IMR-90 (cell line): Measurements from ENCODE around the gene PRKCSH.

Experiments used
- BHLHE40 ChIP-seq: fragments of 150-350 bp; IDR thresholded peaks from 2 replicates; pipeline ENCODE4 v1.6.1; 2016; ENCODE audit warnings: mild to moderate bottlenecking, low read depth, low read length
- POLR2A ChIP-seq: IDR thresholded peaks from 2 replicates; pipeline ENCODE4 v1.6.1; 2012; ENCODE audit warnings: mild to moderate bottlenecking, low read depth, low read length
- RAD21 ChIP-seq: IDR thresholded peaks from 2 replicates; pipeline ENCODE4 v1.6.1; 2012; ENCODE audit warnings: low read length, improper control_type of control experiment
- SMC3 ChIP-seq: fragments of 150-350 bp; IDR thresholded peaks from 2 replicates; pipeline ENCODE4 v1.6.1; 2016; ENCODE audit warnings: low read depth, mild to moderate bottlenecking, antibody characterized with exemption, low read length, moderate library complexity
- TF ChIP-seq, protein P1 (sequence below): conservative IDR thresholded peaks from 2 replicates; pipeline ENCODE4 v1.5.1; 2012; ENCODE audit warnings: mild to moderate bottlenecking, low read depth, low read length, improper control_type of control experiment

DNA sequence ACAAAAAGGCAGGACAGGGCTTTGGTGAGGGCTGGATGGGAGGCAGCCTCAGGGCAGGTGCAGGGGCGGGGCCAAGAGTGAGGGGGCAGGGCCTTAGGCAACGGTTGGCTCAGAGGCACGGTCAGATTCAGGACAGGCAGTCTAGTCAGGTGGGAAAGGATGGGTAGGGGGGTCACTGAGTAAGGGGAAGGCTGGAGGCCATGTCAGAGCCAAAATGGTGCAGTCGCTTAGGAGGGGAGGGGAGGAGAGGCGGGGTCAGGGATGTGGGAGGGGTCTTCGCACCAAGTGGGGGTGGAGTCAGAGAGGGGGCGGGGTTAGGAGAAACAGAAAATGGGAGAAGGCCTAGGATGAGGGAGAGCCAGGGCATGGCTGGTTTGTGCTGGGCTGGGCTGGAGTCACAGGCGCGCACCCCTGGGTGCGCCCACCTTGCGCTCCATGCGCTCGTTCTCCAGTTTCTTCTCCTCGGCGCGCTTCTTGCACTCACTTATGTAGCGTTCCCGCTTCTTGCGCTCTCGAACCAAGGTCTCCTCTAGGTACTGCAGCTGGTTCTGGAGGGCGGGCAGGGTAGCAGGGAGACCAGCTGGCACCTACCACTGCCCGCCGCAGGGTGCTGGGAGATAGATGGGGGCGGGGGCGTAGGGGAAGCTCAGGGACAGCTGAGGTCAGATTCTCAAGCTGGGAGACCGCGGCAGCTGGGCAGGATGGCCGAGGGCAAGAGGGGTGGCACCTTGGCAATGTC lies 9.5 kb upstream of the PRKCSH start:
- TF ChIP-seq, protein P1, sequence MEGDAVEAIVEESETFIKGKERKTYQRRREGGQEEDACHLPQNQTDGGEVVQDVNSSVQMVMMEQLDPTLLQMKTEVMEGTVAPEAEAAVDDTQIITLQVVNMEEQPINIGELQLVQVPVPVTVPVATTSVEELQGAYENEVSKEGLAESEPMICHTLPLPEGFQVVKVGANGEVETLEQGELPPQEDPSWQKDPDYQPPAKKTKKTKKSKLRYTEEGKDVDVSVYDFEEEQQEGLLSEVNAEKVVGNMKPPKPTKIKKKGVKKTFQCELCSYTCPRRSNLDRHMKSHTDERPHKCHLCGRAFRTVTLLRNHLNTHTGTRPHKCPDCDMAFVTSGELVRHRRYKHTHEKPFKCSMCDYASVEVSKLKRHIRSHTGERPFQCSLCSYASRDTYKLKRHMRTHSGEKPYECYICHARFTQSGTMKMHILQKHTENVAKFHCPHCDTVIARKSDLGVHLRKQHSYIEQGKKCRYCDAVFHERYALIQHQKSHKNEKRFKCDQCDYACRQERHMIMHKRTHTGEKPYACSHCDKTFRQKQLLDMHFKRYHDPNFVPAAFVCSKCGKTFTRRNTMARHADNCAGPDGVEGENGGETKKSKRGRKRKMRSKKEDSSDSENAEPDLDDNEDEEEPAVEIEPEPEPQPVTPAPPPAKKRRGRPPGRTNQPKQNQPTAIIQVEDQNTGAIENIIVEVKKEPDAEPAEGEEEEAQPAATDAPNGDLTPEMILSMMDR = no peak
- TF ChIP-seq RAD21 (no peak), POLR2A (no peak), BHLHE40 (no peak), SMC3 (no peak)
